Endothelial cell of umbilical vein (primary cell): ENCODE data around the gene MIEN1.

Source experiments
- CTCF ChIP-seq, 2 donors: IDR thresholded peaks; 1 replicate in 1 of 2; 2 replicates in 1 of 2; pipeline ENCODE4 v1.5.1; 2011; ENCODE audit warnings: low read length in 2 of 2, mild to moderate bottlenecking in 2 of 2, moderate library complexity in 2 of 2, control low read depth in 1 of 2, inconsistent platforms in 1 of 2, low read depth in 1 of 2; ENCODE audit not compliant: insufficient read depth in 1 of 2; ENCODE audit errors: extremely low read depth in 1 of 2
- EZH2 ChIP-seq: IDR thresholded peaks from 2 replicates; pipeline ENCODE4 v1.6.1; 2012; ENCODE audit warnings: borderline replicate concordance, low read depth, mild to moderate bottlenecking, moderate library complexity, low read length, inconsistent platforms; ENCODE audit not compliant: severe bottlenecking
- FOS ChIP-seq: IDR thresholded peaks from 2 replicates; pipeline ENCODE4 v1.6.1; 2011; ENCODE audit warnings: mild to moderate bottlenecking, low read length, moderate library complexity, borderline replicate concordance; ENCODE audit not compliant: insufficient read depth
- MYC ChIP-seq: IDR thresholded peaks from one replicate; pipeline ENCODE4 v1.6.1; 2011; ENCODE audit warnings: mild to moderate bottlenecking, low read depth, low read length
- POLR2A ChIP-seq: IDR thresholded peaks from 2 replicates; pipeline ENCODE4 v1.6.1; 2012; ENCODE audit warnings: low read depth, mild to moderate bottlenecking, control low read depth, low read length
- POLR2AphosphoS5 ChIP-seq: IDR thresholded peaks from 2 replicates; pipeline ENCODE4 v1.6.1; 2012; ENCODE audit warnings: low read depth, mild to moderate bottlenecking, control low read depth, low read length, moderate library complexity; ENCODE audit not compliant: insufficient read depth

GRCh38 chr17:39717660-39718059 lies 12.7 kb downstream of the MIEN1 start:
- TF ChIP-seq EZH2 (no peak), POLR2AphosphoS5 (no peak), CTCF (IDR thresholded peaks at IDR 0.05; ENCODE audit: extremely low read depth in 1 of 2, insufficient read depth in 1 of 2, low read depth in 1 of 2, low read length in 2 of 2) (no peak), POLR2A (no peak), FOS (no peak), MYC (no peak)
